Activated T-cell treated with anti-CD3 and anti-CD28 coated beads for 4 hours (primary cell): Measurements from ENCODE around the gene CES1.
"Not testable (repeated sequence)": the region's sequence is repeated elsewhere in the genome, so short reads cannot be mapped to it uniquely, and the experiment has no call there.

Experiments
- DNase-seq: peaks from one replicate; pipeline ENCODE4 v3.0.0-alpha.2; 2020

CES1 gene

DNA sequence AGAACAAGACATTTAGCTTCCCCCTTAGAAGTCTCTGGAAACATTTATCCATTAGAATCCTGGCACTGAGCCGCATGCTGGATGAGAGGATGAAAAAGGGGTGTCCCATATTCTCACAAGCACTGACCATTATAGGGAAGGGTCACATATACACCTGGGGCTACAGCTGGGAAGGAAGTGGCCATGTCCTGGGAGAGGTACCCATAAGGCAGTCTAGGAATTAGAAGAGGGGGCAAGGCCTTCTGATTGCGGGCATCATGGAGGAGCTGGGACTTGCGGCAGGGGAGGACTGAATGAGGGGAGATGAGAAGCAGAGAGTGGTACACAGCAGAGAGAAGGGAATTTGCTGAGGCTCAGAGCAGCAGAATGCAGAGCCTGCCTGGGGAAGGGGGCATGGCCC, 3.7 kb downstream of the CES1 start:
- DNase-seq, result not testable (repeated sequence)

DNA sequence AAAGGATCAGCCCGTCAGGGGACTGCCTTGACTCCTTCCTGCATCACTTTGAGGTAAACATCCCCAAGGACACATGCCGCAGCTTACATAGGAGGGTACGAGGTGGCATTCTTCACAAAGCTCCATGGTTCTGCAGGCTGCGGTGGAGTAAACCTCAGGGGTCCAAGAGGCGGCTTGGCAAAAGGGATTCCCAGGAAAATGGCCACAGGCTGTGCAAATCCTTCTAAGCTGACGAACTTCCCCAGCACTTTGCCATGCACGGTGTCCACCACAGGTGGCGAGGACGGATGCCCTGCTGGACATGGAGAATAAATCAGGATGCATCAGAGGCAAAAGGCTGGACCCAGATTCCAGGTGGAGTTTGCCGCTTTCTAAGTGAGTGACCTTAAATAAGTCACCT, 4.2 kb downstream of the CES1 start:
- no peak for DNase-seq

DNA sequence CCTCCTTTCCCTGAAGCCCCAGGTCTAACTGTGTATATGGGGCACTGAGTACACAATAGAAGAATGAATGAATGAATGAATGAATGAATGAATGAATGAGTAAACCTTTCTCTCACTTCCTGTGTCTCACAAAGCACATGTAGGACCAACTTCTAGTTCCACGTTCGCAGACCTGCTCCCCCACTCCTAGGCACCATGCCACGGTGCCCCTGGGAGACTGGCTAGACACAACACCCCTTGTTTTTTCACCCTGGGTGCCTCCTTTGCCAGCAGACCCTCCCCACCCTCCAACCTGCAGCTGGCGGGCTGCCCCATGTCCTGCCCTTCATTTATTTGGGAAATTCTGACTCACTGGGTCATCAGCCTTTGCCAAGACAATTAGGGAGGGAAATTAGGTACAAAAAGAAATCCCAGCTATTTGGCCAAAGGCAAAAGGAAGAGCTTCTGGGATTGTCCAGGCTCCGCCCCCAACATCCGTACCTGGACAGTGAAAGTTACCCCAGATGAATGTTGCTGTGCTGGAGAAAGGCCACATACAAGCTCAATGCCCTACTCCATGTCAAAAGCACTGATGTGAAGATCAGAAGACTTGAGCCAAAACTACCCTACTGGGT, 7.7 kb downstream of the CES1 start:
- DNase-seq, result no peak

DNA sequence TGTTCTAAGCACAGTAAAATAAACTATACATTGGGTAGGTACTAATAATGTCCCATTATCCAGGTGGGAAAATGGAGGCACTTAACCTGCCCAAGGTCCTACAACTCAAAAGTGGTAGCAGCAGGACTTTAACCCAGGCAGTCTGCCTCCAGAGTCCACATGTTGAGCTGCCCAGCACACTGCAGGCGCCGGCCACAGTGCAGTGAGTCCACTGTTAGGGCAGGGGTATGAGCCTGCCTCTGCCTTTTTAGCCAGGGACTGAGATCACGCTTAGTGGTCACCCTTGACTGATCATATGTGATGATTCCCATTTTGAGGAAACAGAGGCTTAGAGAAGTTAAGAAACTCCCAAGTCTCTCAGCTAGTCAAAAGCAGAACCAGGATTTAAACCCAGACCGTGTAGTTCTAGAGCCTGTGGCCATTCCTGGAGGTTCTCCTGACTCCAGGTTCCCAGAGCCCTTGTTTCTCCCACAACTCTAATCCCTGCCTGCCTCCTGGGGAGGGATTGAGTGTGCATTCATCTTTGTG, 8.4 kb downstream of the CES1 start:
- DNase-seq, result no peak

DNA sequence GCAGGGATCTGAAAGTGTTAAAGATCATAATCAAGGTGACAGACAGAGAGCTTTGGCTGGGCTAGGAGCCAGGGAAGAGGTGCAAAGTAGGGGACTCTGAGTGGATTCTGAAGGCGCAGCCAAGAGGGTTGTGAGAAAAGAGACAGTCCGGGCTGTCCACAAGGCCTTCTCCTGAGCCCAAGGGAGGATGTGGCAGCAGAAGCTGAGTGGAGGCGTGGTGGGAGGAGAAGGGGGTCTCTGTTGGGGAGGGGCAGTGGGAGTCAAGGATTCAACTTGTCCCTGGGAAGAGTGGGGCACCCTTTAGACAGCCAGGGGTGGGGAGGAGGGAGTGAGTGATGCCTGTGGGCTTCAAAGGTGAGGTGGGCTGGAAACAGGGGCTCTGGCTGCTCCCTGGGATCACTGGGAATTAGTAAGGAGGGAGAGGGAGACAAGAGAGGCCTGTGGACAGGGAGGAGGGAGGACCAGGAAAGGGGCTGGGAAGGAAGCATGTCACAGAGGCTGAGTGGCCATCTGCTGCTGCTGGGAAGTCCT, 10.6 kb downstream of the CES1 start:
- DNase-seq, result no peak

DNA sequence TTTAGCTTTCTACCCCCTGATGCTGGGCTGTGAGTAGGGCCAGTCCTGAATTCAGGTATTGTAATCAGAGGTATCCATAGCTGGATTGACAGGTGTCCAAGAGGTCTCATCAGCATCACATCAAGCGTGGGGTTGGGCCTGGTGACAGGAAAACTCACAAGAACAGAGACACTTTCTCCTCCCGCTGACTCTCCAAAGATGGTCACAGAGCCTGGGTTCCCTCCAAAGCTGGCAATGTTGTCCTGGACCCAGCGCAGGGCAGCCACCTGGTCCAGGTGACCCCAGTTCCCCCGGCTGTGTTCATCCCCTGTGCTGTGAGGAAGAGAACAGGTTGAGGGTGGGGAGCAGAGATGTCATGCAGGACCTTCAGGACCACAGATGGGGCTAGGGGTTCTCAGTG, 11.7 kb downstream of the CES1 start:
- no peak for DNase-seq

DNA sequence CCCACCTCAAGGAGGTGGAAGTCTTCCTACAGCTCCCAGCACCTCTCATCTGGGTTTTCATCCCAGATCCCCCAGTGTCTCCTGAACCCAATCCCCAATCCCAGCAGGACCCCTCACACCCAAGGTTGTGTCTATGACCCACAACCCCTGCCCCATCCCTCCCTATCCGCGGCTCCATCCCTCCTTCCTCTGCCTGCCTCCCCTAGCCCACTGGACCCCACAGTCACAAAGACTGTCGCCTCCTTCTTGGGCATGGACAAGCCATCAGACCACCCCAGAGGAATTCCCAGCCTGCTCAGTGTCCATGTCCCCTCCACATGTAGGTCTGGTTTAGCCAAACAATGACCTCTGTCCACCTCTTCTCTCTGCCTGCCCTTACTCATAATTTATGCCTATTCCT, 12.3 kb downstream of the CES1 start:
- DNase-seq, result no peak

DNA sequence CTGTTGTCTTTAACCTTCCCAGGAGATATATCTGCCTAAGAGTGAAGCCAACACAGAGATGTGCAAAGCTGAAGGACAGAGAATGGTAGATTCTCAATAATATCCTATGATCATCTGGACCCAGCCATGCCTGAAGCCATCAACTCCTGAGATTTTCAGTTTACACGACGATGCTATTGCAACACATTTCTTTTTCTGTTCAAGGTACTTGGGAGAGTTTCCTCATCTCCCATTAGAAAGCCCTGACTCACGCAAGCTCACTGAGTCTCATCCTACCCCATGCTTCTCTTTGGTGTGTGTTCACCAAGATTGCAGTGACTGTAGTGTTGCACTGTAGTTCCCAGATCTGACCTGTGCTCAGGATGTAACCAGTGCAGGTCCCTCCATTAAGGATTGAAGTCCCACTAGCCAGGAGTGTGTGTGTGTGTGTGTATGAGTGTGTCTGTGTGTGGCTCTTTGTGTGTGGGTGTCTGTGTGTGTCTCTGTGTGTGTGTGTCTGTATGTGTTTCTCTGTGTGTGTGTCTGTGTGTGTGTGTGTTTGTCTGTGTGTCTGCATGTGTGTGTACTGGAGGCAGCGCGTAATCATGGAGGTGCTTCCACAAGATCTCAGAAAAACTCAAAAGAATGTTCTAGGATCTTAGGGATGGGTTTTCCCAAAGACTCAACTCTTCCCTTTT, 15.5 kb downstream of the CES1 start:
- DNase-seq, result no peak

DNA sequence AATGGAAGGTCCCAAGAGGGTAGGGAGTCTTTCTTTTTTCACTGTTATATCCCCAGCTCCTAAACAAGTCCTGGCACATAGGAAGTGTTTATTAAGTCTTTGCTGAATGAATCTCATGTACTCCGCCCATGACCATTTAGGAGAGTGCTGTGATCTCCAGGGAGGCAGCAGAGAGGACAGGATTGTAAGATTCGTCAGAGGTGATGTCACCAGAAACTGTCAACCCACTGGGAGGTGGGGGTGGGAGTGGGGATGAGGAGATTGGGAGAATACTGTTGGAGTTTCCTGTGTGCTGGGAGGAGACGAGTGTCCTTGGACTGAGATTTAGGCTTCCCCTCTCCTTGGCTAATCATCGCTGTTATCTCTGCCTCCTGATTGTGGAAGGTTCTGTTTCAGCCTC, 16.7 kb downstream of the CES1 start:
- DNase-seq, result not testable (repeated sequence)

DNA sequence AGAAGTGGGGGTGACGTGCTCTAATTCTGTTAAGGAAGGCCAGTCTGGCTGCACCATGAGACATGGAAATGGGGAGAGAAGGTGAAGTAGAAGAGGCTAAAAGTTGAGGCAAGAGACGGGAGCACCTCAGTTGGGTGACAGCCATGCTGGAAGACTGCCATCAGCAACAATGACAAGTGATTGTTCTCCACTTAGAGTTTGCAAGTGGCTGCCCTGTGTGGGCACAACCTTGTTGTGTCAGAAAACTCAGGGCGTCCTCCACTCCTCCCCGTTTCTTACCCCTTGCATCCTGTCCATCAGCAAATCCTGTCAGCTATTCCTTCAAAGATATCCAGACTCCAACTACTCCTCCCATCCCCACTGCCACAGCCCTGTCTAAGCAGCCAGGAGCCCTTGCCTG, 17.6 kb downstream of the CES1 start:
- no peak for DNase-seq

DNA sequence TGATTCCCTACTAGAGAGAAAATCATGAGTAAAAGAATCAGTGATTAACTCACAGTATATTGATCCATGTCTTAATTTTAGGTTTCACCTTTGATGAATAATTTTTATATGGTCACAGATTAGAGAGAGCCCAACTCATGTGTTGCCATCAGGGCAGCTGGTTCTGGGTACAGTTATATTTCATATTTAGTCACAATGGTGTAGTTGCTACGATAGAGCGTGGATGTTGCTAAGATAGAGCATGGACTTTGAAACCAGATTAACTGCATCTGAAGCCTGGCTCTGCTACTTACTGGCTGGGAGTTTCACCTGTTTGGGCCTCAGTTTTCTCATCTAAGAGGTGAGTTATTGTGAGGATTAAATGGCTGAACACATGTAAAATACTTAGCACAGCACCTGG, 18.7 kb downstream of the CES1 start:
- not testable (repeated sequence) for DNase-seq

DNA sequence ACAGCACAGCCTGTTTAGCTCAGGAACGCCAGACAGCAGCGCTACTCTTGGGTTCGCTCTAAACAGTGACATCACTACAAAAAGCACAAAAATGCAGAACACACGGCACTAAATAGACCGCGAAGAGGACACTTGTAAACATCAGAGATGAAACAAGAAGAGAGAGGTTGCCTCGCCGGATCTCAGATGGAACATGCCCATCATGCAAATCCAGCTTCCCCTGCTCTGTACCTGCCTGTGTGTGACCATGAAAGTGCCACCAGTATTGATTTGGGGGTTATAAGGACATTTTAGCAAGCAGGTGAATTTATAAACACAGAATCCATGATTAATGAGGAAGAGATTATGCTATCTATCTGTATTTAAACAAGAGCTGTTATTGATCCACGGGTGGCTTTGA, 19.2 kb downstream of the CES1 start:
- not testable (repeated sequence) for DNase-seq

DNA sequence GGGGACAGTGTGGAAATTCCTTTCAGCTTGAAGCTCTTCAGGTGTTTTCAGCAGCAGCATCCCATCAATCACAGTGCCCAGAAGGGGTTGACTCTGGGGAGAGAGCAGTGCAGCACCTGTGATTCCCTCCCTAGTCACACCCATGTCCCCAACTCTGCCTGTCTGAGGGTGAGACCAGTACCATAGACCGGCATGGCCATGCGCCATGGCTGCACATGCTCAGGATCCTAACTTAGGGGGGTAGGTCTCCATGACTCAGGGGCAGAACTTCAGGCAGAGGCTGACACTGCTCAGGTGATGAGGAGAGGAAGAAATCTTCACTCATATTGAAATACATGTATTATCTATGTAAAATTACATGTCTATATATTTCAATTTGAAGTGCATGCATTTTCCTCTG, 19.9 kb downstream of the CES1 start:
- no peak for DNase-seq

DNA sequence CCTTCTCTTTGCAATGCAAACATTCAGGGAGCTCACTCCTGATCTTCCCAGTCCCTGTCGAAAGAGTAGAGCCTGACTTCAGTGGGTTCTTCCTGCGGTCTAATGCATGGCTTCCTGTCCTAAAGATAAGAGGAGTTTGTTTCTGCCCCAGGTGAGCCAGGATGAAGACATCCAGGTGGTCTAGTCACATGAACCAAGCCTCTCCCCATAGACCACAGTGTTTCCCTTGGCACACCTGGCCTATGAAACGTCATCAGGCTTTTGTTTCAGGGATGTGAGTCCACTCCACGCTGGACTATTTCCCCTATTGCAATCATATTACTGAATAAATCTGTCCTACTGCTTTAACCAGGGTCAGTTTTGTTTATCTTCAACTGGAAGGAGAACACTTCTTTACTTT, 21.1 kb downstream of the CES1 start:
- no peak for DNase-seq

DNA sequence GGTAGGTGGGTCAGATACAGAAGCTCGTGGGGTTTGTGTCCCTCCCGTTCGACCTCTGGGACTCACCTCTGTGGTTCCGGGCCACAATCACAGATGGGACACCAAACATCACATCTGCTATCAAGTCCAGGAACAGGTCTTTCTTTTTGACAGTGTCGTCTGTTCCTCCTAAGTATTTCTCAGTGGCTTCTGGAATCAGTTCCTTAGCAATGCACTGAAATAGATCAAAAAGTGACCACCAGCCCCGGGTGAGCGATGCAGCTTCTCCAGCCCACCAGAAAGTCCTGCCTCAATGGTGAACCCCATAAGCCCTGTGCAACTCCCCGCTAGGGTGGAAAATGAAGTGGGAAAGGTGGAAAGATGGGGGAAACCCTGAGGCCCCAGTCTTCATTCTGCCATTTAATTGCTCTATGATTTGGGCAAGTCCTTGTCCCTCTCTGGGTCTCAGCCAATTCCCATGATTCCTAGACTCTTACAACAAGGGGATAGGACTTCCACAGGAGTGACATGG, 22.4 kb downstream of the CES1 start:
- no peak for DNase-seq

DNA sequence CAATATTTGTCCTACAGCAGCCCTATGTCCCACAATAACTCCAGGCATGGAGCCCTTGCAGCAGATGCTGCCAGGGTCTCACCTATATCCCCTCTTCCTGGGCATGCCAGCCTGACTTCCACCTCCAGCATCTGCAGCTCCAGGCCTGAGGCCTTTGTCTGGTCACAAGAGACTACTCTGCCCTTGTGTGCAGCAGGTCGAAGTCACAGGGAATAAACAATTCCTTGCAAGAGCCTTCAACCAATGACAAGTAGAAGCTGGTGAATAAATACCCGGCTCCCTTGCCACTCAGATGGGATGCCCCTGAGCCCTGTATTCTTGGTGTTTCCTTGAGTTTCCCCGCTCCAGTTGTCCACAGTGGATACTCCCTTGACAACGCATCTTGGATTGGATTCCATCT, 23.0 kb downstream of the CES1 start:
- DNase-seq, result no peak

DNA sequence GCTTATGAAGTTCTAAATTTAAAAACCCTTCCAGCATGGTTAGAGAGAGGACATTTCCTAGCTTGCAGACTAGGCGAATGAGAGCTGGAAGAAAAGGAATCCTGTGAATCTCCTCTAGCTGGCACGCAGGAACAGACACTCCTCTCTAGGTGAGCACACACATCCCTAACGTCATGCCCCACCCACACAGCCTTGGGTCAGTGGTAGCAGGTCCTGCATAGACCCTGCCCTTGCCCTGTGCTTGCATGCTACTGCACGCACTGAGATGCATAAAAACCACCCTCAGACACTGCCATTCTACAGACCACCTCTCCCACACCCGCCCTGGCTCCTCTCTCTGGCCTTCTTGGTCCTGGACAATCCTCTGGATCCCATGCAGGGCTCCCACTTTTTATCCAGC, 23.5 kb downstream of the CES1 start:
- no peak for DNase-seq

DNA sequence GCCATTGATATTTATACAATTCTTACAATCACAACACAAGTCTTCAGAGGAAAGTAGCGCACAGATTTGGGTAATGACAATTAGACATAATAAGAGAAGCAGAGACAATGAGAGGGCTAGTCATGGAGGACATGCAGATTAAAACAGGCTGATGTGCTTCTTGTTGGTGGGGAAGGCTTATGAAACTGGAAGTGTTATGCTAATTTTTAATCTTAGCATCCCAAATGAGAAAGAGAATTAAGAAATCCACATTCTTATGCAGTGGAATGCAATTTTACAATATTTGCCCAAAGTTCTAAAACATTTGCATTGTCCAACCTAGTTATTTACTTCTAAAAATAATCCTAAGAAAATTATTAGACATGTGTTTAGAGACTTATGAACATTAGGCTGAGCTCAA, 24.6 kb downstream of the CES1 start:
- not testable (repeated sequence) for DNase-seq

DNA sequence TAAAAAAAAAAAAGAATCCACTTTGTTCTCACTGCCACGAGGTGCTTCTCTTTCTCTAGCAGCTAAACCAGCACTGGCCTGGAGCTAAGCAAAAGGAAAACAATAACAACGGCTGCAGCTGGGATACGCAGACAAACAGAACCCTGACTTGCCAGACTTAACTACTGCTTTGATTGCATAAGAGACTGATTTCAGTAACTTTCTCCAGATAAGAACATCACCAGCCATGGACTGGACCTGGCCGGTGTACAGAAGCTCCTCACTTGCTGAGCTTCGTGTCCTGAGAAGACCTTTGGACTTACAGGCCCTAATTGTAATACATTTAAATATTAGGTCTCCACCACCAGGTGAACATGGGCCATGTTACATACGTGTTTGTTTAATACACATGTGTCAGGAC, 27.8 kb downstream of the CES1 start:
- DNase-seq, result not testable (repeated sequence)

DNA sequence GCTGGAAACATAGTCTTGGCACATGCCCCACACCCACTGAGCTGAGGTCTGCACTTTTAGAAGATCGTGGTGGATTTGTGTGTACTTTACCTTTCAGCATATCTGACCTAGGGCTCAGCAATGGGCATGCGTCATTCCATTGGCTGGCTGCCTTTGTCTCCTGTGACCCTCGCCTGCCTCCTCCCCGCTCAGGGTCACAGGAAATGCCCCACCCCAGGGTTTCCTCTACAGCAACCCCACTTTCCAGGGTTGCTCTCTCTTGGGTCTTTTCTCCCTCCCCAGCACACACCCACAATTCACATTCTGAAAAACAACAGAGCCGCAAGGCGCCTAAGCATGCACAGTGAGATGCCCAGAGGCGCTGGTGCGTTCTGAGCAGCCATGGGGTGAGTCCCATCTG, 29.2 kb downstream of the CES1 start:
- not testable (repeated sequence) for DNase-seq

DNA sequence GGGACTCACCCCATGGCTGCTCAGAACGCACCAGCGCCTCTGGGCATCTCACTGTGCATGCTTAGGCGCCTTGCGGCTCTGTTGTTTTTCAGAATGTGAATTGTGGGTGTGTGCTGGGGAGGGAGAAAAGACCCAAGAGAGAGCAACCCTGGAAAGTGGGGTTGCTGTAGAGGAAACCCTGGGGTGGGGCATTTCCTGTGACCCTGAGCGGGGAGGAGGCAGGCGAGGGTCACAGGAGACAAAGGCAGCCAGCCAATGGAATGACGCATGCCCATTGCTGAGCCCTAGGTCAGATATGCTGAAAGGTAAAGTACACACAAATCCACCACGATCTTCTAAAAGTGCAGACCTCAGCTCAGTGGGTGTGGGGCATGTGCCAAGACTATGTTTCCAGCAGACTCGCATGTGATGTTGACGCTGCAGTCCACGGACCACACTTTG, 39.9 kb downstream of the CES1 start:
- DNase-seq, result not testable (repeated sequence)

DNA sequence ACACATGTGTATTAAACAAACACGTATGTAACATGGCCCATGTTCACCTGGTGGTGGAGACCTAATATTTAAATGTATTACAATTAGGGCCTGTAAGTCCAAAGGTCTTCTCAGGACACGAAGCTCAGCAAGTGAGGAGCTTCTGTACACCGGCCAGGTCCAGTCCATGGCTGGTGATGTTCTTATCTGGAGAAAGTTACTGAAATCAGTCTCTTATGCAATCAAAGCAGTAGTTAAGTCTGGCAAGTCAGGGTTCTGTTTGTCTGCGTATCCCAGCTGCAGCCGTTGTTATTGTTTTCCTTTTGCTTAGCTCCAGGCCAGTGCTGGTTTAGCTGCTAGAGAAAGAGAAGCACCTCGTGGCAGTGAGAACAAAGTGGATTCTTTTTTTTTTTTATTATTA, 41.4 kb downstream of the CES1 start:
- DNase-seq, result not testable (repeated sequence)

DNA sequence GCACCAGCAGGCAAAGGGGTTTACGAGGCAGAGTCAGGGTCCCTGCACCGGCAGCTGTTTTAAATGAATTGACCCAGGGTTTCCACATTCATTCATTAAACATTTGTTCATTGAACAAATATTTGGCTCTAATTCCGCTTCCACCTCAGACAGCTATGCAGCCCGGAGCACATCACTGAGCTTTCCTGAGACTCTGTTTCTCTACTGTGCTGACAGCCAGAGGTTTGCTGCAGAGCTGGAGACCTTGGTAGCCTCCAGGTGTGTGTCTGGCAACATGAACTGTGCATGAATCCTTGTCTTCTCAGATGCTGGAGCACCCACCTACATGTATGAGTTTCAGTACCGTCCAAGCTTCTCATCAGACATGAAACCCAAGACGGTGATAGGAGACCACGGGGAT, 42.7 kb downstream of the CES1 start:
- not testable (repeated sequence) for DNase-seq

DNA sequence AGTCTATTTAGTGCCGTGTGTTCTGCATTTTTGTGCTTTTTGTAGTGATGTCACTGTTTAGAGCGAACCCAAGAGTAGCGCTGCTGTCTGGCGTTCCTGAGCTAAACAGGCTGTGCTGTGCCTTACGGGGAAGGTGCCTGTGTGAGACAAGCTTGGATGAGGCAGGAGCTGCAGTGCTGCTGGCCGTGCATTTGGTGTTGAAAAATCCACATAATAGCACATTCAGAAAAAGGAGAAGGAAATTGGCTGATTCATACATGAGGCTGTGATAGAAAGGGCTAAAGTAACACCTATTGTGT, 50.2 kb downstream of the CES1 start:
- not testable (repeated sequence) for DNase-seq
